AML-193 (cell line): ENCODE measurements around the gene COL23A1.

Source experiments
- DNase-seq, 2 experiments: peaks; one replicate each; lab custom pipeline; 2025; lab: John Stamatoyannopoulos, UW

The COL23A1 gene

DNA sequence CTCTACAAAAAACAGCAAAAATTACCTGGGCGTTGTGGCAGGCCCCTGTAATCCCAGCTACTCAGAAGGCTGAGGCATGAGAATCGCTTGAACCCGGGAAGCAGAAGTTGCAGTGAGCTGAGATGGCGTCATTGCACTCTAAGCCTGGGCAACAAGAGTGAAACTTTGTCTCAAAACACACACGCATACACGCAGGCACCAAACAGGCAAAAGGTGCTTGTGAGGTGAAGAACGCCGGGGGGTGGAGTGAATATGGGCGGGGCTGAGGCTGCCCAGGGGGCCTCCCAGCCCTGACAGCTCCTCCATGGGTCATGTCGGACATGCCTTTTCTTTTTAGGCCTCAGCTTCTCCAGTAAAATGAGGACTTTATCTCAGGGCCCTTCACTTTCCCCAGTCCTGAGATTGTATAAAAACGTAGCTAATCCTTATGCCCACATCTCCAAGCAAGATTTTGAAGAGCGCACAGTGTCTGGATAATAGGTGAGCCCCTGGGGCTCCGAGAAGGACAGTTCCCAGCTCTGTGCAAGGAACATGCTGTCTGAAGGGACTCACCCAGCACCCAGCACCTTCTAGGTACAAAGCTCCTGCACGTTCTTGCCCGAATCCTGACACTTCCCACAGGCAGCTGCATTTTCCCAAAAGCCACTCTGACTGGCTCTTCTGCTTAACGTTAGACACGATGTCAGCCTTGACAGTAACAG, 168.3 kb downstream of the COL23A1 start:
- DNase-seq, result no peak

DNA sequence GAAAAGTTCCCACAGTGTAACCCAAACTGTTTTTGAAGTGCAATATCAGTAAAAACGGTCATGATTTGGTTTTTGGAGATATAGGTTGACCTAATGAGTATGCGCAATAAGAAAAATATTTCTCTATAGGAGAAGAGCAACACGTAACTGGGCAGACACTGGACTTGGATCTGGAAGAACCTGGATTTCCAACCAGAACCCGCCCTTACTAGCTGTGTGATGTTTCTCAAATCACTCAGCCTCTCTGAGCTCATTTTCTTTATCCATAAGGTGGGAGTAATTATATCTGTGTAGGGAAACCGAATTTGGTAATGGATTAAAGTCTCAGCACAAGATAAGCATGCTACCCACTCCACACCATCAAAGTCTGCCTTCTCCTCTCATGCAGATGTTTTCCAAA, 169.1 kb downstream of the COL23A1 start:
- DNase-seq, result no peak

DNA sequence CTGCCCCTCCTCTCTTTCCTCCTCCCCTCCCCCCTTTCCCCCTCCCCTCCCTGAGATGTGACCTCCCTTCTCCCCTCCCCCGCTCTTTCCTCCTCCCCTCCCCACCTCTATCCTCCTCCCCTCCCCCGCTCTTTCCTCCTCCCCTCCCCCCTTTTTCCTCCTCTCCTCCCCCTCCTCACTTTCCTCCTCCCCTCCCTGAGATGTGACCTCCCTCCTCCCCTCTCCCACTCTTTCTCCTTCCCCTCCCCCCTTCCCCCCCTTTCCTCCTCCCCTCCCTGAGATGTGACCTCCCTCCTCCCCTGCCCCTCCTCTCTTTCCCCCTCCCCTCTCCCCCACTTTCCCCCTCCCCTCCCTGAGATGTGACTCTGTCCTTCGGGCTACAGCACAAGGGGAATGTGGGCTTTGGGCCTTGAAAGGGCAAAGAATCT, 169.8 kb downstream of the COL23A1 start:
- no peak for DNase-seq

DNA sequence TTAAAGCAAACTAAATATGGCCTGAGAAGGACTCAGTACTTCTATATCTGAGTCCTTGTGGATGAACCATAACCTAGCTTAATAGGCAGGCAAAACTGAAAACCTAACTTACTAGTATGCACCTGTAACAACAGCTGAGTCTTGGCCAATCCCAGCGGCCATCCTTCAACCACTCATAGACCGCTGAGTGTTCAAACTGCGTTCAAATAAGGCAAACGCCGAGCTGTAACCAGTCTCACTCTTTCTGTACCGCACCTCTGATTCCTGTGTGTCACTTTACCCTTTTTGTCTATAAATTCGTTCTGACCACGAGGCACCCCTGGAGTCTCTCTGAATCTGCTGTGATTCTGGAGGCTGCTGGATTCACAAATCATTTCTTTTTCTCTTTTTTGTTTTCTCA, 170.5 kb downstream of the COL23A1 start:
- no peak for DNase-seq

DNA sequence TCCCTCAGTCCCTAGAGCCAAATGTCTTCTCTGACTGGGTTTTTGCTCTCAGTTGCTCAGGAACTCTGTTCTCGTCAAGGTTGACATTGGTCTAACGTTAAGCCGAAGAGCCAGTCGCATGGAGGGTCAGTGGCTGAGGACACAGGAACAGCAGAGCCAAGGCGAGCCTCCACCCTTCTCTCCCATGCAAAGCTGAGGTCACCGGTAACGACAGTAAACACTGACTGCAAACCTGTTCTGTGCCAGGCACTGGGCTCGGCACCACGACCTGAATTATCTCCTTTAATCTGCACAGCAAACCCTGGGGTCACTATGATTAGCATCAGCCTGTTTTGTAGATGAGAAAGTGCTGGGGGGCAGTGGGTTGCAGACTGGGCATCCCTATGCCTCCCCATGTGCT, 171.0 kb downstream of the COL23A1 start:
- no peak for DNase-seq

DNA sequence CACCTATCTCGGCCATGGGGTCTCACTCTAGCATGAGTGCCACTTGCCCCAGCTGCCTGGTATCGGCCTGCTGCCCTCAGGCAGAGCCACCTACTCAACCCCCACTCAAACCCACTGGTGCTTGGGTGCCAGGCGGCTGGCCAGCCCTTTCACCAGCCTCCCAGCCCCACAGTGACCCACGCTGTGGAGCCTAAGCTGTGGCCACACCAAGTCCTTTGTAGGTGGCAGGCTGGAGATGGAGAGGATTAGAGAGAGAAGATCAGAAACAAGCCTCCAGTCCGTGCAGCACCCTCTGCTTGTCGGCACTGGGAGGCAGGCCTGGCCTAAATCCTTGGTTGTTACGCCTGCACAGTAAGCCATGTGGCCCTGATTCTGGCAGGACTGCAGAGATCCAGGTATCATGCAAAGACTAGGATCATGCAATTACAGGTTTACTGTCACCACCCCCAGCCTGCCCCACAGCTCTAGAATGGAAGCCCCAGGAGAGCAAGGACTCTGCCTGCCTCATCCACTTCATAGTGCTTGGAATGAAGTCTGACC, 171.7 kb downstream of the COL23A1 start:
- no peak for DNase-seq

DNA sequence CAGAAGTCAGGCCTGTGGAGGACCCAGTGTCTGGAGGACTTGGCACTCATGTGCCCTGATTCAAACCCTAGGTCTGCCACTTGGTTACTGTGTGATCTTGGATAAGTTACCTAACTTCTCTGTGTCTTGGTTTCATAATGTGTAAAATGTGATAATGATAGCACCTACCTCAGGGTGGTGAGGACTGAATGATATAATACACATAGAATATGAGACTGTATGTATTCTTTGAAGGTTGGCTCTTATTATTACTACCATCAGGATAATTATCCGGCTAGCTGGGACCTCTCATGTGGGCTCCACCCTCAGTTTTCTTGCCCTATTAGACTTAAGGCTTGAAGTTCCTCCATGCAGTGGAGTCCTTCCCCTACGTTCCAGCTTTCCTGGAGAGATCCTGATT, 172.2 kb downstream of the COL23A1 start:
- DNase-seq, result no peak

DNA sequence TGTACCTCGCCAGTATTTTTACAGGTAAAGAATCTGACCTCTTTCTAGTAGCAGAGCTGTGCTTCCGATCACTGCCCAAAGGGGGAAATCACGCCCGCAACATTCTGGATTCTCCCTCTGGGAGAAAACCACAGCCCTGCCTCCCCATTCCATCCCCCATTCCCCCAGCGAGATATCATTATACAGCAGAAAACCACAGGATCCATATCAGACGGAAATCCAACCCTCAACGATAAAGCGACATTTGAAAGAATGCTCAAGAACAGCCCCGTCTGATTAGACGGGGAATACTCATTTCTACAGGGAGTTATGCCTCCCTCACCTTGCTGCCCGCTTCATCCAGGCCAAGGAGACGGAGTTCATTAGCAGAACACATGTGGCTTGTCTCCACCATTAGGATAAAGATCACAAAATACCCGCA, 172.8 kb downstream of the COL23A1 start:
- no peak for DNase-seq

DNA sequence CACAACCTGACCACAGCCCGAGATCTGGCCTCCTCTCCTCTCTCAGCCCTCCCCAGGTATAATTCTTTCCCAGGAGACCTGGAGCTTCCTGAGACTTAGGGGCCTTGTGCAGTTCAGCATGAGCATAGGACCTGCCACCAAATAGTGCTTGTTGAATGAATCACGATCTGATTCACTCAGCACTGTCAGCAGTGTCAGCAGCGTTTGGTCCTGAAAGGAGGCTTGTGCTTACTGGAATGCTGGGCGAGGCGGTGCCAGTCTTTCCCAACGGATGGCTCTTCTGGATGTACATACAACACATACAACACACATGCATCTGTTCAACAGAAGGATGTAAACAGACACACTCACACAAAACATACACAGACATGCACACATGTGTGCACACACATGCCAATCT, 173.3 kb downstream of the COL23A1 start:
- no peak for DNase-seq

DNA sequence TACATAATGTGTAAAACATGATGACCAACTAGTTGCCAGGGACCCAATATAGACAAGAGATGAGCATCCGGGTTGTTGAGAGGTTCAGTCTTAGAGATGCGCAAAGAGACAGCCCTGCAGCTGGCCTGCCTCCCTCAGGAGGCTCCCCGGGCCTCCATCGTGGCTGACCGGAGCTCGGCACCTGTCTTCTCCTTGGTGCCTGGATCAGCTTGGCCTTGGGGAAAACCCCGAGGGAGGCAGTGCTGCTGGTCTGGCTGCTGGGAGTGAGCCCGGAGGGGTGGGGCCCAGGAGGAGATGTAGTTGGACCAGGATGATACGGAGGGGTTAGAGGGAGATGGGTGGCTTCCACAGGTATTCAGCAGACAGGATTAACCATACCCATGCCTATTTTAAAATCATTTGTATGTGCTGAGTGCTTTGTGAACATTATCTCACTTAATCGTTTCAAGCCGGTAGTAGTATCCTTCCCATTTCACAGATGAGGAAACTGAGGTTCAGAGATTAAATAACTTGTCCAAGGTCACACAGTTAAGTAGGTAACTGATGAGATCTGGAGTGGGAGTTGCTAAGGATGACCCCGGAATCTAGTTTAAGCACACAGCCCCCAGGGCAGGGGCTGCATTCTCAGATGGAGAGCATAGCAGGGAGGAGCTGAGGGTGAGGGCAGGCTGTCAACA, 173.8 kb downstream of the COL23A1 start:
- no peak for DNase-seq

DNA sequence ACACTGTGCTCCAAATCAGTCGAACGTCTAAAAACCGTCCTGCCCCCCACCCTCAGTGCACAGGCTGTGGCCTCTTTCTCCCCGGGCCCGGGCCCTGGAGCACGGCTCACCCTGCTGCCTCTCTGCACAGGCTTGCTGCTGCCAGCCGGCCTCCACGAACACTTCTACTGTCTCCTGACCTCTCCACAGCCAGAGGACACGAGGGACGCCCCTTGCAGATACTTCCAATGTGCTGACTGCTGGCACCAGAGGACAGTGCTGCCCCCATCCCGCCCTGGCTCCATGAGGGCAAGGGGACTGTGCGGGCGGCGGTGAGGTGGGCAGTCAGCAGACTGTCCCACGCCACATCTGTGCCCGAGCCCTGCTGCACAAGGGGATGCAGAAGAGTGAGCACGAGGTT, 174.8 kb downstream of the COL23A1 start:
- no peak for DNase-seq

DNA sequence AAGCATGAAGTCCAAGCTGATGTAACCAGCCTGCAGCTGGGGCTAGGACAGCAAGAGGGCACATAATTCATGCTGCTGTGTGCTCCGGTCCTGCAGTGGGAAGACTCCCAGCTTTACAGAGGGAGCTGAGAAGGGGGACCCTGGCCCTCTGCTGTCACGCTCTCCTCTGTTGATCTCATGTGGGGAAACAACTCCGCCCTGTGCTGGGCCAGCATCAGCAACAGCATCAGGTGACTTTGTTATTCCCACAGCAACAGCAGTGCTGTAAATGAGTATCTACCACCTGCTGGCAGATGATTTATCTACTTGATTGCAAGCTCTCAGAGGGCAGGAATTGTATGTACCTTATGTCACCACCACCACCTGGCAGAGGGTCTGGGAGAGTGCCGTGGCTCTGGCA, 176.2 kb downstream of the COL23A1 start:
- no peak for DNase-seq

DNA sequence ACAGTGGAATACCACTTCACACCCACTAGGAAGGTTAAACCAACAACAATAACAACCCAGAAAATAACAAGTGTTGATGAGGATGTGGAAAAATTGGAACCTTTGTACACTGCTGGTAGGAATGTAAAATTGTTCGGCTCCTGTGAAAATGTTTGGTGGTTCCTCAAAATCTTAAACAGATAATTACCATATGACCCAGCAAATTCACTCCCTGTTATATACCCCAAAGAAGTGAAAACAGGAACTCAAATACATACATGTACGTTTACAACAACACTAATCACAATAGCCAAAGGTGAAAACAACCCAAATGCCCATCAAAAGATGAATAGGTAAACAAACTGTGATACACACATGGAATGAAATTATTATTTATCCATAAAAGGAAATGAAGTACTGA, 179.1 kb downstream of the COL23A1 start:
- peak; percentile 18 to 28 for DNase-seq

DNA sequence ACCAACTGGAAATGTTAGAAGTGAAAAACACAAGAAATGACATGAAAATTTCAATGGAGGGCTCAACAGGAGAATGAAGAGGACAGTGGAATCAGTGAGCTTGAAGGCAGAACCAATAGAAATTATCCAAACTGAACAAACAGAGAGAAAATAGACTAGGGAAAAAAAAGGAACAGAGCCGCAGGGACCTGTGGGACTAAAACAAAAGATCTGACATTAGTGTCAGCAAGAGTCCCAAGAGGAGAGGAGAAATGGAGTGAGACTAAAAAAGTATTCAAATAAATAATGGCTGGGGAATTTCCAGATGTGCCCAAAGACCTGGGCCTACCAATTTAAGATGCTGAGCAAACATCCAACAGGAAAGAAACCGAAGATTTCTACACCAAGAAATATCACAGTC, 182.5 kb downstream of the COL23A1 start:
- DNase-seq, result no peak

DNA sequence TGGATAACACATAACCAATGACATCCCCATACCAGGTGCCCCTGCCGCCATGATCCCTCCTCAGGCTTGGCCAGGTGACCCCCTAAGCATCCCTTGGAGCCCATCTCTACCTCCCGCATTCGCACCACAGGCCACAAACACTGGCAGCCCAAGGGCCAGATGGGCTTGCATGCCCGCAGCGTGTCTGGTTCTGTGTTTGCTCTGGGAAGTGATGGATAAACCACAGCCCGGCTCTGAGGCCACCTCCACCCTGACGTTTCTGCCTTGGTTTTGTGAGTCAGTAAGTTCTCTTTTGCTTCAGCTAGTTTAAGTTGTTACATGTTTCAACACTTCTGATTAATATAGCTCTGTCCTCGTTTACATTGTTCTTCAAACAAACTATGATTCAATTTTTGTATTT, 185.2 kb downstream of the COL23A1 start:
- peak; percentile 50 to 51 for DNase-seq

DNA sequence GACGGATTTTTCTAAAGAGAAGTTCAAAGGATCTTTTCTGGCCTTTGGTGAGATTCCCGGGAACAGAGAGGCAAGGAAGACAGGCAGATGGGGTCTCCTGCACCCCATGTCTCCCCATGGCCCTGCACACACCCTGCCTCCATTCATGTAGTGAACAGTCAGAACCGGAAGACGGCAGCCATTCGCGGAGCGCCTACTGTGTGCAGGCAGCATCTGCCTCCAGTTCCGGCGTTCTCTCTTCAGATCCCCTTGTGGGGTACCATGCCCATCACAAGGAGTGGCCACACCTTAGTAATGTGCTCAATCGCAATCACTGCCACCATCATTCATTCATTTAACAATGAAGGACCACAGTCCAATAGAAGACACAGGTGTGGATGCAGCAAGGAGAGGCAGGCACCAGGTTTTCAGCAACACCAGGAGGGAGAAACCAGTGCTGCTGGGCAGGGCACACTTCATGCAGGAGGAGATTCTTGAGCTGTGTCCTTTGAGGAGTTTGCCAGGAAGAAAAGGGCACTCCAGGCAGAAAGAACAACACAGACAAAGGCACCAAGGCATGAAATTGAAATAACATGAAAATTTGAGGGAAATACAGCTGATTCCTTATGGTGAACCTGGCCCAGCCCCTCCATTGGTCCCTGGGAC, 186.1 kb downstream of the COL23A1 start:
- DNase-seq, result no peak

DNA sequence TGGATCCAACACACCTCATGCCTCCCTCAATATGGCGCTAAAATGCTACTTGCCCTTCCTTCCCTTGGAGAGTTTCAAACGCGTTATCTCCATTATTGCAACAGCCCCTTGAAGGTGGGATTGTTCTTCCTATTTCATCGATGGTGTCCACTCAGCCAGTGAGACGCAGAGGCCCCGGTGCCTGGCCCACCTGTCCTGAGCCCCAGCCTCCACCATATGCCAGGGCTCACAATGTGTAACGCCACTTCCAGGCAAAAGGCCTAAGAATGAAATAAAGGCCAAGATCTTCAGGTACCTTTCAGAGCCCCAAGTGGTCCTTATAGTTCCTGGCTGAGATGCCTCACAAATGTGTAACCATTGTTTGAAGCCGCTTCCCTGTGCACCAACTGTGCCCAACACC, 186.8 kb downstream of the COL23A1 start:
- no peak for DNase-seq

DNA sequence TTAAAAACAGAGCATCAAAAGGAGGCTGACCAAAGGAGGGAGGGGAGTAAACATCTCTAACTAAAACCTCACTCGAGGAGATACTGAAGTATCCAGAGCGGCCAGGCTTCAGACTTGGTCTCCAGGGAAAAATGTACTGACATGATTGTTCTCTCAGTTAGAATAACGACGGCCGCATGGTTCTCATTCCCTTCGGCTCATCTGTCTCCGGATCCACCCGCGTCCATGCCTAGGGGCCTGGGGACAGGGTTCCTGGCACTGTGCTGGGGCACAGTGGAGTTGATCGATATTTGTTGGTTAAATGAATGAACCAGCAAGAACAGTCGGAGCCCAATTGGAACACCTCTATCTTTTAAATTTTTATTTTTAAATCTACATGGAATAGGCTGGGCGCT, 190.5 kb downstream of the COL23A1 start:
- DNase-seq, result no peak

DNA sequence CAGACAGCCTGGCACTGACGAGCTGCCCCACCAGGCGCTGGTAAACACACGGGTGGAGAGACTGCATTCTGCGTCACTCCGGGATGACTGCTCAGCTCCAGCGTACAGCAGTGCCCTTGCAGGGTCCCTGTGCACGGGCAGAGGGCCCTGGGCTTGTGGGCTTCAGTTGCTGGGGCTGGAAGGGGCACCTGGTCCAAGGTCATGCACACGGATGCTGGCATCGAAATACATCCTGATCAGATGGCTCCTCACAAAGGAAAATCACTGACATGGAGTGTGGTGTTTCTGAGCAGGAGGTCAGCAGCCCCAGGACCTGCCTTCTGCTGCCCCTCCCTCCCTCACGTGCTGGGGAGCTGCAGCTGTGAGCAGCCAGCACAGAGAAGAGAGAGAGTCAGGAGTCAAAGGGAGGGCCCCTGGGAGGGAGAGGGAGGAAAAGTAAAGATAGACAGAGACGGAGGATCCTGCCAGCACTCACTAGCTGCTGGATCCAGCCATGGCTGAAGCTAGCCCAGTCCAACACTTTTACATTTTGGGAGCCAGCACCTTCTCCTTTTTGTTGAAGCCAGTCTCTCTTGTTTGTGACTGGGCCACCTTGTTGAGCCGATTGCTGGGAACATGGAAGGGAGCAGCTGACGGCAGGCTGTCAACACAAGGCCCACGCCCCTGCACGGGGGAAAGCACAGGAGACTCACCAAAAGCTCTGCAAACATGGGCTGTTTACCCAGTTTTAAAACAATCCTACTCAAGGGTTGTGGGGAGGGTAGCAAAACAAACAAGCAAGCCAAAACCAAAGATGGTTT, 191.1 kb downstream of the COL23A1 start:
- DNase-seq, result no peak

DNA sequence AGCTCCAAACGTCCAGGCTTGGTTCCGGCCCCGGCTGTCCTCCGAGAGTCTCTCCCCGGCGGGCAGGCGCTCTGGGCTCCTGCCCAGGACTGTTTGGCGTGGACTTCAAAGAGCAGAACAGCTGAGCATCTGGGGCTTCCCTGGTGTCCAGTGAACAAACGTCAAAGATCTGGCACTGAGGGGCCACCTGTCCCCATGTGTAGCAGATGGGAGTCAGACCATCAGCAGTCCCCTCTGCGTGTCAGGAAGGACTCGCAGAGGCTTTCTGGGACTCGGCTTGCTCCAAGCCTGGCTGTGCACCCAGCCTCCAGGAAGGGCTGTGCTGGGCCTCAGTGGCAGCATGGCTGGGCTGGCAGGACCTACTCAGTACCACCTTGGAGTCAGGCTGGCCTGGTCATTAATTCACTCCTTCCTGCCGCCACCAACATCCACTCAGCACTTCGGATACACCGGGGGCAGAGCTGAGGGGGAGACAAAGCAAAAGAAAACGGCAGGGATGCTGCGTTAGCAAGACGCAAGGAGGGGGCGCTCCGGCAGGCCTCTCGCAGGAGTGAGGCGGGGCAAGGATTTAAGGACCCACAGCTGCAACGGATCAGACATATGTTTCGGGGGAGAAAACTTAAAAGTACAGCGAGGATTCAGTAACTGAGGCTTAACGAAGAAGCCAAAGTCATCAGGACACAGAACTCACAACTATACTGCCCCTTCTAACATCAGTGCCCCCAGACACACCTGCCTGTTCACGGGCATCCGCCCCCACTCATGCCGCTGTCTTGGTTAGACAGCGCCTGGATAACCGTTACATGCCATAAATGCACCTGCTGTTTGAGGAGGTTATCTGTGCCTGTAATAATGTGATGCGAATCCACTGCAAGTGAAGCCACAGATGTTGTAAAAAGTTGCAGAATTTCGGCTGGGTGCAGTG, 193.1 kb downstream of the COL23A1 start:
- no peak for DNase-seq

DNA sequence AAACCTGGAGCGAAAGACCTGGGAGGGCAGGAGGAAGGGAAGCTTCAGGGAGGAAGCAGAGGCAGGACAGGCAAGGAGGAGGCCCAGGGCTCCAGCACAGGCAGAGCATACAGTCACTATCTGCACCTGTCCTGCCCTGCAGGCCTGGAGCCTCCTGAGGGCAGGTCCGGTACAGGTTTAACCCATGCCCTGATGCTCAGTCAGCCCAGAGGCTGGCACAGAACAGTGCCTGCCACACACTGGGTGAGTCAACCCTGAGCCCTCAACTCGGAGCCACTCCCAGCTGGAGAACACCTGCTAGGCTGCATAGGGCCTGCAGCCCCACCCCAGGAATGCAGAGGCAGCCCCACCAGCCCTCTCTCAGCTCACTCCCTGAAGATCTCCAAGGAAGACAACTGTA, 196.1 kb downstream of the COL23A1 start:
- DNase-seq, result no peak
